ENCODE data around the gene TRIM2. TPM values are rescaled to one million over a fixed set of nuclear protein-coding genes. Genes with fewer than 3 reads are reported as not detected.

TRIM2 gene
- total and polyA plus RNA-seq, 2 of the 8 experiments (the other 6 are each of a cell fraction or from before 2014, with no cell fraction given): 34.0 to 59.8 TPM

DNA sequence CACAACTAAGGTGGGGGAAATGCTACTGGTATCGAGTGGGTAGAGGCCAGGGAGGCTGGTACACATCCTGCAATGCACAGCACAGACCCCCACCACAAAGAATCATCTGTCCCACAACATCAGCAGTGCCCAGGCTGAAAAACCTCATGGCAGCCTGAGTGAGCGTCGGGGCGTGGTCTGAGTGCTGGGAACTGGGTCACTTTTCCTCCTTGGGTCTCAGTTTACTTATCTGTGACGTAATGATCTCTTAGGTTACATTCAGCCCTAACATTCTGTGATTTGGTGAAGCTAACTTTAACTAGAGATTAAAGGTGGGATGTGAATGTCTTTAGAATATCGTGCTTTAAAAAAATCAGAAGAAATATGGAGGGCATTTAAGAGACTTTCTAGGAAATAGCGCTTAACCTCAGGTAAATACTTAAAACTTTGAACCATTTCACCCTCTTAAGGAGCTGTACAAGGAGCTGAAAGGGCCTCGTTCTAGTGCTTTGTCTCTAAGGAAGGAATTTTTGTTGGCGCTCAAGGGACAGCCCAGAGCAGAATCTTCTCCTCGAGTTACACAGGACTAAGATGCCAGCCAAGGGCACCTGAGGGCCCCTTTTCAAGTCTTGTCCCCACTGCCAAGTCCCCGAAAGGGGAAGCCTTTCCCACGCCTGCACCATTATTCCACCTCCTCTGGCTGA, 18.1 kb upstream of the TRIM2 start:
- H3K23ac ChIP-seq (ENCODE audit: insufficient read length): no peak overlapping the region
- H4K8ac ChIP-seq (ENCODE audit: extremely low read depth, insufficient read depth, low read length): no peak overlapping the region
- peaks cover 0 to 4% (median 3%) of the 10 kb centered on the region in 4 experiments; a peak in 3 of 7 replicates for H3K4me1 ChIP-seq (replicated peaks in 1 of 4; ENCODE audit: control insufficient read depth in 3 of 4, insufficient read depth in 4 of 4, low read length in 3 of 4)
- H3K9me3 ChIP-seq (ENCODE audit: insufficient read depth in 2 of 2, low read depth in 1 of 2, low read length in 1 of 2): no peaks in the 10 kb centered on the region
- no peak overlapping the region for H3K56ac ChIP-seq (replicated peaks; ENCODE audit: insufficient read length, low read depth, low read length)
- no peak overlapping the region for H4K5ac ChIP-seq (ENCODE audit: insufficient read length, low read depth, low read length)
- no peaks in the 10 kb centered on the region for H3K36me3 ChIP-seq (ENCODE audit: control insufficient read depth in 2 of 4, insufficient read depth in 4 of 4, low read length in 3 of 4)
- no peak overlapping the region for H2AK5ac ChIP-seq (ENCODE audit: low read depth, low read length)
- H3K4me3 ChIP-seq (ENCODE audit: extremely low read depth in 1 of 4, insufficient read depth in 2 of 4, low read depth in 3 of 4, low read length in 4 of 4): no peak overlapping the region
- no peak overlapping the region for H3K4me2 ChIP-seq (ENCODE audit: insufficient read depth in 1 of 2, low read depth in 2 of 2, low read length in 2 of 2)
- no peaks in the 10 kb centered on the region for H3K79me1 ChIP-seq (ENCODE audit: low read depth, low read length)
- no peak overlapping the region for H2BK20ac ChIP-seq (ENCODE audit: low read length)
- no peaks in the 10 kb centered on the region for H4K20me1 ChIP-seq (replicated peaks in 1 of 2; ENCODE audit: control insufficient read depth in 1 of 2, insufficient read depth in 2 of 2, low read length in 2 of 2)
- CTCF ChIA-PET (ENCODE audit: partially characterized antibody): interaction anchor here (0.6 to 1.5 kb wide), 3 partner anchors 15 to 110 kb away, joined by 3 read pairs; no protein-coding TSS in a partner anchor
- H3K23me2 ChIP-seq (ENCODE audit: low read depth, low read length): no peaks in the 10 kb centered on the region
- H2BK120ac ChIP-seq (replicated peaks; ENCODE audit: low read depth, low read length): no peak overlapping the region
- H3K14ac ChIP-seq (ENCODE audit: insufficient read length): no peak overlapping the region
- H3K27ac ChIP-seq (ENCODE audit: low read depth, low read length): no peak overlapping the region
- DNase-seq (ENCODE audit: low read depth in 1 of 2, low spot score in 2 of 2) (no peak), FAIRE-seq (no peak)
- no peak overlapping the region for H4K91ac ChIP-seq (replicated peaks; ENCODE audit: insufficient read length, low read length)
- no peak overlapping the region for H3K4ac ChIP-seq (replicated peaks; ENCODE audit: insufficient read length, low read depth, low read length)
- TF ChIP-seq SIN3A (conservative IDR thresholded peaks at IDR 0.05 in 1 of 2, IDR thresholded peaks at IDR 0.05 in 1 of 2; ENCODE audit: low read depth in 1 of 2, low read length in 2 of 2) (no peak), RXRA (IDR thresholded peaks at IDR 0.05; ENCODE audit: insufficient read depth, low read depth, low read length) (no peak)
- no peak overlapping the region for H2BK15ac ChIP-seq (ENCODE audit: low read length)
- 85% methylated on average over 12 of the region's 12 CpGs; no CpG with 5 or more reads in 1 of the 2 experiments for WGBS, 2 experiments (ENCODE audit: extremely low coverage in 1 of 2, insufficient coverage in 1 of 2, insufficient read length in 1 of 2, insufficient replicate concordance in 2 of 2, low coverage in 1 of 2, low lambda C conversion rate in 2 of 2, missing lambda C conversion rate in 1 of 2)
- H3K18ac ChIP-seq (ENCODE audit: extremely low read depth, low read length): no peak overlapping the region
- H2BK5ac ChIP-seq (ENCODE audit: low read depth, low read length): no peak overlapping the region
- H3K79me2 ChIP-seq (ENCODE audit: control insufficient read depth in 1 of 2, insufficient read depth in 2 of 2, low read length in 2 of 2): no peaks in the 10 kb centered on the region
- no peaks in the 10 kb centered on the region for H3K27me3 ChIP-seq (replicated peaks in 1 of 4; ENCODE audit: control insufficient read depth in 3 of 4, extremely low read depth in 1 of 4, insufficient read depth in 3 of 4, low read length in 3 of 4)
- H2BK12ac ChIP-seq (ENCODE audit: low read depth, low read length): no peak overlapping the region
- no peak overlapping the region for H3K9ac ChIP-seq (replicated peaks in 1 of 4; ENCODE audit: extremely low read depth in 1 of 4, low read depth in 3 of 4, low read length in 3 of 4)
- H2AFZ ChIP-seq (ENCODE audit: low read length): no peak overlapping the region
- POLR2A ChIA-PET (ENCODE audit: partially characterized antibody): no interaction called here
